Measurements from ENCODE around the gene ZNF345. TPM values are rescaled to one million over a fixed set of nuclear protein-coding genes. Genes with fewer than 3 reads are reported as not detected.

ZNF345 gene
- total RNA-seq, 1 experiment from 2014 or later = 5.2 TPM

GRCh38 chr19:36837906-36838783 lies 12.5 kb upstream of the ZNF345 start, which contains the start of gene ZNF790 (continued):
- 0 out of 2 replicates have a peak, but pooled peaks have one; percentile 25 for TF ChIP-seq TEAD4 (CRISPR knock-in tag; IDR thresholded peaks at IDR 0.05)
- peak; percentile 77; the same call in 1 of the 2 replicates for TF ChIP-seq ZMAT4 (CRISPR knock-in tag; IDR thresholded peaks at IDR 0.05)
- TF ChIP-seq FOXP1 (CRISPR knock-in tag; IDR thresholded peaks at IDR 0.05; ENCODE audit: borderline replicate concordance) = peak; percentile 49; the same call in 1 of the 2 replicates
- TF ChIP-seq AR (CRISPR knock-in tag; IDR thresholded peaks at IDR 0.05) = 0 out of 2 replicates have a peak, but pooled peaks have one; percentile 54
- TF ChIP-seq ZSCAN18 (CRISPR knock-in tag; IDR thresholded peaks at IDR 0.05) = no peak
- no peak; the same call in 1 of the 2 replicates for TF ChIP-seq STAT6 (CRISPR knock-in tag; conservative IDR thresholded peaks at IDR 0.05; ENCODE audit: low read depth)
- TF ChIP-seq FOXK1 (CRISPR knock-in tag; IDR thresholded peaks at IDR 0.05) = 0 out of 2 replicates have a peak, but pooled peaks have one; percentile 12
- no peak for TF ChIP-seq ZNF219 (CRISPR knock-in tag; IDR thresholded peaks at IDR 0.05; ENCODE audit: borderline replicate concordance)
- TF ChIP-seq USF2 (CRISPR knock-in tag; IDR thresholded peaks at IDR 0.05) = 0 out of 2 replicates have a peak, but pooled peaks have one; percentile 7

- CTCF ChIA-PET = interaction anchor here (3.2 kb wide), 1 partner anchor 12 kb away, joined by 16 read pairs; the partner anchor contains the start of gene ZNF345
- POLR2A ChIA-PET = interaction anchor here (0.8 to 3.4 kb wide), 3 partner anchors 11 to 47 kb away, joined by 3 to 35 read pairs (median 3); partner anchors contain the start of gene ZNF345
- Mint-ChIP-seq H3K36me3 (peaks cover 14% of the 10 kb centered on the region), H3K27ac (0 out of 2 replicates have a peak overlapping the region, but pooled peaks have one; percentile 24), H3K9me3 (peaks cover 7% of the 10 kb centered on the region), H3K27me3 (ENCODE audit: low read depth) (no peaks in the 10 kb centered on the region), H3K4me1 (peaks cover 5% of the 10 kb centered on the region; the same call in 1 of the 2 replicates), H3K4me3 (no peak overlapping the region)
- DNase-seq (ENCODE audit: low spot score) (no peak), ATAC-seq (peak; percentile 32)
- TF ChIP-seq SMAD3 (CRISPR knock-in tag; IDR thresholded peaks at IDR 0.05; ENCODE audit: borderline replicate concordance) (no peak), CTCF (IDR thresholded peaks at IDR 0.05) (no peak), FOXP4 (CRISPR knock-in tag; IDR thresholded peaks at IDR 0.05) (no peak), PRRX2 (CRISPR knock-in tag; IDR thresholded peaks at IDR 0.05) (no peak), SP1 (CRISPR knock-in tag; conservative IDR thresholded peaks at IDR 0.05) (no peak), JAZF1 (CRISPR knock-in tag; IDR thresholded peaks at IDR 0.05) (no peak), TEAD1 (CRISPR knock-in tag; IDR thresholded peaks at IDR 0.05) (no peak), NR3C1 (CRISPR knock-in tag; conservative IDR thresholded peaks at IDR 0.05; ENCODE audit: low read depth) (no peak), HMGXB4 (CRISPR knock-in tag; IDR thresholded peaks at IDR 0.05) (no peak), OVOL2 (CRISPR knock-in tag; IDR thresholded peaks at IDR 0.05; ENCODE audit: borderline replicate concordance) (no peak)
These were observed 11.8 kb upstream of the ZNF345 start for GRCh38 chr19:36838784-36839324.

Data from WTC11 (cell line).